ENCODE measurements around the gene RFX8. TPM values are rescaled to one million over a fixed set of nuclear protein-coding genes. Genes with fewer than 3 reads are reported as not detected.

Gene RFX8
- total RNA-seq, 1 donor from 2014 or later: not detected

DNA sequence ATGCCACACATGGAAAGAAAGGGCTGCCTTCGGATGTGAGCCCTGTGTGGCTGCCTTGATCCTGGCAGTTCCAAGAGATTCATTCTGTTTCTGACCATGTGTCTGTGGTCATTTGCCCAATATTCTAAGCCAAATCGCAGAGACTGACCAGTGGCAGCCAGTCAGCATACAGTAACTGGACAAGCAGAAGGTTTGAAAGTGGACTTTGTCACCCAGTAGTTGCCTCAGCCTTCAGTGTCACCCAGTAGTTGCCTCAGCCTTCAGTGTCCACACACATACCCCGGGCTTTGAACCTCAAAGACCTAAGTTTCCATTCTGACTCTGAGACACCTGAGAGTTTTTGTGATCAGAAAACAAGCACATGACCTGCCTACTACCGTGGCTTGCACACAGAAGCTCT, 5.0 kb downstream of the RFX8 start:
- no peak for DNase-seq
- peaks cover 21% of the 10 kb centered on the region for H3K27me3 ChIP-seq (ENCODE audit: low read depth)
- no peaks in the 10 kb centered on the region for H3K9me3 ChIP-seq
- no peaks in the 10 kb centered on the region for H3K36me3 ChIP-seq
- no peak for ATAC-seq
- peaks cover 11% of the 10 kb centered on the region for H3K4me1 ChIP-seq
- no peak overlapping the region for H3K27ac ChIP-seq
- no peak overlapping the region for H3K4me3 ChIP-seq
- intact Hi-C loops (cut with DNase I): no loop called here
- TF ChIP-seq, protein P1, sequence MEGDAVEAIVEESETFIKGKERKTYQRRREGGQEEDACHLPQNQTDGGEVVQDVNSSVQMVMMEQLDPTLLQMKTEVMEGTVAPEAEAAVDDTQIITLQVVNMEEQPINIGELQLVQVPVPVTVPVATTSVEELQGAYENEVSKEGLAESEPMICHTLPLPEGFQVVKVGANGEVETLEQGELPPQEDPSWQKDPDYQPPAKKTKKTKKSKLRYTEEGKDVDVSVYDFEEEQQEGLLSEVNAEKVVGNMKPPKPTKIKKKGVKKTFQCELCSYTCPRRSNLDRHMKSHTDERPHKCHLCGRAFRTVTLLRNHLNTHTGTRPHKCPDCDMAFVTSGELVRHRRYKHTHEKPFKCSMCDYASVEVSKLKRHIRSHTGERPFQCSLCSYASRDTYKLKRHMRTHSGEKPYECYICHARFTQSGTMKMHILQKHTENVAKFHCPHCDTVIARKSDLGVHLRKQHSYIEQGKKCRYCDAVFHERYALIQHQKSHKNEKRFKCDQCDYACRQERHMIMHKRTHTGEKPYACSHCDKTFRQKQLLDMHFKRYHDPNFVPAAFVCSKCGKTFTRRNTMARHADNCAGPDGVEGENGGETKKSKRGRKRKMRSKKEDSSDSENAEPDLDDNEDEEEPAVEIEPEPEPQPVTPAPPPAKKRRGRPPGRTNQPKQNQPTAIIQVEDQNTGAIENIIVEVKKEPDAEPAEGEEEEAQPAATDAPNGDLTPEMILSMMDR (IDR thresholded peaks at IDR 0.05): no peak

DNA sequence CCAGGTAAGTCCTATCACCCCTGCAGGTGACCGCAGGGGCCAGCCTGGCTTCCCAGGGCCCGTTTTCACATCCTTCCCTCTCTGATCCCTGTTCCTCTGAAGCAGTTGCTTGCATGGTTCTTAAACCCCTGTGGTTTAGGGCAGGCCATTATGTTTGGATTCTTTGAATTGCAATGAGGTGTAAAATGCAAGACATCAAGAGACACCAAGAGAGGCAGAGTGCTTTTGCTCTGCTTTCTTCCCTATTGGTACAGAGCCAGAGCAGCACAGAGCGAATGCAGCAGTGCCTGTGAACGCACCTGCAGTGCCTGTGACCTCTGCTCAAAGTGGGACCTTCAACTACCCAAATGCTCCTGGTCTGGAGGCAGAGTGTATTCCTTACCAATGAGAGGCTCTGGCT, 7.6 kb downstream of the RFX8 start:
- no peaks in the 10 kb centered on the region for H3K27me3 ChIP-seq (ENCODE audit: low read depth)
- H3K4me3 ChIP-seq: no peak overlapping the region
- H3K36me3 ChIP-seq: no peaks in the 10 kb centered on the region
- no peak for DNase-seq
- intact Hi-C loops (cut with DNase I): no loop called here
- peaks cover 4% of the 10 kb centered on the region for H3K4me1 ChIP-seq
- no peak overlapping the region for H3K27ac ChIP-seq
- no peaks in the 10 kb centered on the region for H3K9me3 ChIP-seq
- no peak for ATAC-seq
- TF ChIP-seq, protein P1 (IDR thresholded peaks at IDR 0.05): no peak

DNA sequence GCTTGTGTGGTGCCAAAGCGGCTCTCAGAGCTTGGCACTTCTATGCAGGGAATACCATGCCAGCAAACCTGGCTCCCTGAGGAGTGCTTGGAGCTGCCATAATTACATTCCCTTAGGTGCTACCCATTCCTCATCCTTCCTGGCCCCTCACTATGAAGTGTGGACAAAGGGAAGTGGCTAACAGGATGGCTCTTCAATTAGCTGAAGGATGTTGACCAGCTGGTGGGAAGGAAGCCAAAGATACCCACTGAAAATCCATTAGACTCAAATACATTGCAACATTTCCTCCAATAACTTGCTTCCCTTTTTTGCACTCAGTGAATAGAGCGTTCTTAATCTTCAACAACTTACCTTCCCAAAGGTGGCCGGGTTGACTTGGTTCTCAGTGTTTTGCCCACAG, 8.5 kb downstream of the RFX8 start:
- Histone ChIP-seq H3K36me3 (no peaks in the 10 kb centered on the region), H3K27ac (no peak overlapping the region), H3K9me3 (no peaks in the 10 kb centered on the region), H3K27me3 (ENCODE audit: low read depth) (no peaks in the 10 kb centered on the region), H3K4me3 (no peak overlapping the region), H3K4me1 (peaks cover 4% of the 10 kb centered on the region)
- no peak for DNase-seq
- intact Hi-C loops (cut with DNase I): no loop called here
- TF ChIP-seq, protein P1 (IDR thresholded peaks at IDR 0.05): no peak
- peak; percentile 54 to 86 for ATAC-seq

DNA sequence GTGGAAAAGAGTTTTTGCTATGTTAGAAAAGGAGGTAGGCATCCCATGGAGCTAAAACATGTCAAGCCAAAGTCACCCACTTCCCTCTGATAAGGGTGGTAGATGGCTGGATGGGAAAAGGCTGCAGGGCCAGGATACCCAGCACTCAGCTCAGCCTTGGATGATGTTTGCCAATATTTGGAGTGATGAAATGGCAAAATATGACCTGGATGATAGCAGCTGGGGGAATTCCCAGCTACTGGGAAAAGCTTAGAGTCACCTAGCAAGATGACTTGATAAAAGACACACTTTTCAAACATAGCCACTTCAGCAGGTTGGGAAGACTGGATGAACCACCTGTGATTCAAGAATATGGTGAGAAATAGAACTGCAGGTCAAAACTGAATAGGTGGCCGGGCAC, 10.1 kb downstream of the RFX8 start:
- TF ChIP-seq, protein P1 (IDR thresholded peaks at IDR 0.05): no peak
- Histone ChIP-seq H3K4me1 (peaks cover 4% of the 10 kb centered on the region), H3K27ac (no peak overlapping the region), H3K36me3 (no peaks in the 10 kb centered on the region), H3K4me3 (no peak overlapping the region), H3K27me3 (ENCODE audit: low read depth) (peaks cover 7% of the 10 kb centered on the region), H3K9me3 (no peaks in the 10 kb centered on the region)
- DNase-seq (no peak), ATAC-seq (no peak)
- intact Hi-C loops (cut with DNase I): no loop called here

DNA sequence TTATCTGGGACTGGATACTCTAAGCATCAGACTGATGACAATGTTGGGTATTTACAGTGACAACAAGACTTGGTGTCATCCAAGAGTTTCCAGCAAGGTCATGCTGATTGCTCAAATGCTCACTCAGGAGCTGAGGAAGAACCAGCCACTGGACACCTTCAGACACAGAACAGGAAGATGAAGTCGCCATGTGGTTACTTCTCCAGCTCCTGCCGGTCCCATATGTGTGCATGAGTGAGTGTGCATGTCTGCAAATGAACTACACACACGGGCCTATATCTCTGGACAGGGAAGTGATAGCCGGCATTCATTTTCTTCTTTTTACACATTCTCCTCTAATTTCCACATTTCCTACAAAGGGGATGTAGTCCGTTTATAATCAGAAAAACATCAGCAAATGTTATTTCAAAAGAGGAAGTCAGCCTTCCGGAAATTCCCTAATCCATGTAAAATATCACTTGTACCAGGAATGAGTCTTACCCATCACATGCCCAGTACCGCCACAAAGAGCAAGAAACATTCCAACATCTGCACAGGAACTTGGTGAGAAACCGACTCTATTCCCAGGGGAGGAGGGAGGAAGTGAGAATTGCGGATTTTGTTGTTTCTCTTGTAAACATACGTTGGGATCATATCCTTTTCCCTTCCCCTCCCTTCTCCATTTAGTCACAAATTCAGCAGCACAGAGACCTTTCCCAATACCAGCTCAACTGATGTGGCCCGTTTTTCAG, 10.8 kb downstream of the RFX8 start:
- ATAC-seq: peak; percentile 44 to 59
- H3K4me1 ChIP-seq: peaks cover 4% of the 10 kb centered on the region
- intact Hi-C loops (cut with DNase I): no loop called here
- no peaks in the 10 kb centered on the region for H3K9me3 ChIP-seq
- H3K27me3 ChIP-seq (ENCODE audit: low read depth): peaks cover 7% of the 10 kb centered on the region
- no peak overlapping the region for H3K4me3 ChIP-seq
- no peak for DNase-seq
- H3K36me3 ChIP-seq: no peaks in the 10 kb centered on the region
- TF ChIP-seq, protein P1 (IDR thresholded peaks at IDR 0.05): no peak
- H3K27ac ChIP-seq: no peak overlapping the region
